IPS-15b (cell line): ENCODE measurements around the gene LEPR.

ENCODE experiments used
- H3K27me3 ChIP-seq: one replicate; pipeline ENCODE4 v1.6.1; 2013; ENCODE audit warnings: low read length; ENCODE audit not compliant: control insufficient read depth, insufficient read depth
- H3K36me3 ChIP-seq: one replicate; pipeline ENCODE4 v1.6.1; 2013; ENCODE audit warnings: low read length; ENCODE audit not compliant: control insufficient read depth, insufficient read depth
- H3K4me1 ChIP-seq: one replicate; pipeline ENCODE4 v1.6.1; 2013; ENCODE audit warnings: mild to moderate bottlenecking, low read length; ENCODE audit not compliant: control insufficient read depth, insufficient read depth
- H3K4me3 ChIP-seq: one replicate; pipeline ENCODE4 v1.5.1; 2013; ENCODE audit warnings: low read depth, low read length
- H3K9ac ChIP-seq: one replicate; pipeline ENCODE4 v1.6.1; 2013; ENCODE audit warnings: low read depth, mild to moderate bottlenecking, low read length
- H3K9me3 ChIP-seq: one replicate; pipeline ENCODE4 v1.6.1; 2013; ENCODE audit warnings: mild to moderate bottlenecking, low read length; ENCODE audit not compliant: control insufficient read depth, insufficient read depth

Gene LEPR

DNA sequence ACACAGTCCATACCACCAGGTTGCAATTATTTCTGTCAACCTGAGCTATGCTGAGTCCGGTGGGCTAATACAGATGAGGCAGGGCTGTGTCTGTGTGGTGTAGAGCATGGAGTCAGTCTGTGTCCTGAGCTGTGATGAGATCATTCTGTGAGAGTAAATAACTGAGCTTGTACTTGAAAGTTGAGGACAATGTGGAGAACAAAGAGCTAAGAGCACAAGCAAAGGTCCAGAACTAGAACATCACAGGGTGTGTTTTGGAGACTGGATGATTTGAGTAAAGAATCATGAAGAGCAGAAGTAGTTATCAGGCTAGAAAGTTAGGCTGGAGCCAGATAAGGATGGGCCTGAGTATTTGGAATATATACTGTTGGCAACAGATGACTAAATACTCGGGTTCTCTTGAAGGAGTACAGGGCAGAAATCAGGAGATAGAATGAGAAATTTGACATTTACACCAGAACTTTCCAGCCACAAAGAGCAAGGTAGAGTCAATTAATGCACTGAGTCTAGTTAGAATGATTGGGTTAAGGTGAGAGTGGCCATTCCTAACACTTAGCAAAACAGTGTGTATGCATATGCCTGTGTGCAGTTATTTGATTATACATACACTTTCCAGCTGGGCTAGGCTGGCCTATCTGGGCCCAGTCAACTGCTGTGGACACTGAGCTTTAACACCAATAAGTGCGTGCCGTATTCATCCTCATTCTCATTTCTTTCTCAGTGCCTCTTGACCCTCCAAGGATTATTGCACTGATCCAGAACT lies 48.8 kb downstream of the LEPR start:
- Histone ChIP-seq H3K9me3 (no peaks in the 10 kb centered on the region), H3K36me3 (no peaks in the 10 kb centered on the region), H3K27me3 (no peaks in the 10 kb centered on the region), H3K4me1 (peaks cover 4% of the 10 kb centered on the region), H3K9ac (no peak overlapping the region), H3K4me3 (no peak overlapping the region)

DNA sequence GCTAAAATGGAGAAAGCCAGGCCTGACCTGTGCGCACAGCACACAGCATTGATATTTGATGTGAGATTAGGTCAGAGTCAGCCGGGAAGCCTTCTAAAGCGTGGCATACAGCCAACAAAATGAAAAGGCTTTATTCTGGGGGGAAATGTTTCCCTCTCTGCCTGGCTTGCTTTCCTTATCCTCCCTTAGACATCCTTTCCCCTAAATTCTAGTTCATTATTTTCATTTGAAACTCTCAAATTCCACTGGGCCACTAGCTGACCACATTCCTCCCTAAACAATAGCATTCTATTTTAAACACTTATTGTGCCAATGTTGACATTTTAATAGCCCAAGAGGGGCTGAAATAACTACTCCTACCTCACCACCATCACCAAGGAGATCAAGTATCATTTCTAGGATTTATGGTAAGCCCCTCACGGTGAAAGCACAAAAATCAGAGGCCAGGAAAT lies 49.4 kb downstream of the LEPR start:
- H3K36me3 ChIP-seq, result no peaks in the 10 kb centered on the region
- peaks cover 4% of the 10 kb centered on the region for H3K4me1 ChIP-seq
- no peak overlapping the region for H3K4me3 ChIP-seq
- no peaks in the 10 kb centered on the region for H3K27me3 ChIP-seq
- no peak overlapping the region for H3K9ac ChIP-seq
- no peaks in the 10 kb centered on the region for H3K9me3 ChIP-seq
